GM18909 (cell line): ENCODE measurements around the gene PARN.
"Not testable (repeated sequence)": the region's sequence is repeated elsewhere in the genome, so short reads cannot be mapped to it uniquely, and the experiment has no call there.

Experiments
- ATAC-seq: cut with Tn5 transposase; IDR thresholded peaks from one replicate; pipeline ENCODE4 v1.9.1; 2021; ENCODE audit warnings: mild to moderate bottlenecking; ENCODE audit not compliant: unreplicated experiment, poor library complexity

PARN gene

DNA sequence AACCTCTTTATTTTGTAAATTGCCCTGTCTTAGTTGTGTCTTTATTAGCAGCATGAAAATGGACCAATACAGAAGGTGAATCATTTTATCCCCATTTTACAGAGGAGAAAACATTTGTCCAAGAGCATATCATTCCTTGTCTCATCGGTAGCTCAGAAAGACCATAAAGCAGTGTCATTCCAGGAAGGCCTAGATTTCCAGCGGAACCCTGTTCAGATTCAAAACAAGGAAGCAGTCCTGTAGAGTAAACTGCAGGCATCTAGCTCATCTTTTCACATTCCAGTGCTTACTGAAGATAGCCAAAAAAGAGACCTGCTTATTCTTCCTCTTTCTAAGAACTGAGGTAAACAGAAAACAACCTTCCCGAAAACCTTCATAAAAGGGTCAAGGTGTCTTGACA, 54.0 kb downstream of the PARN start:
- no peak for ATAC-seq

DNA sequence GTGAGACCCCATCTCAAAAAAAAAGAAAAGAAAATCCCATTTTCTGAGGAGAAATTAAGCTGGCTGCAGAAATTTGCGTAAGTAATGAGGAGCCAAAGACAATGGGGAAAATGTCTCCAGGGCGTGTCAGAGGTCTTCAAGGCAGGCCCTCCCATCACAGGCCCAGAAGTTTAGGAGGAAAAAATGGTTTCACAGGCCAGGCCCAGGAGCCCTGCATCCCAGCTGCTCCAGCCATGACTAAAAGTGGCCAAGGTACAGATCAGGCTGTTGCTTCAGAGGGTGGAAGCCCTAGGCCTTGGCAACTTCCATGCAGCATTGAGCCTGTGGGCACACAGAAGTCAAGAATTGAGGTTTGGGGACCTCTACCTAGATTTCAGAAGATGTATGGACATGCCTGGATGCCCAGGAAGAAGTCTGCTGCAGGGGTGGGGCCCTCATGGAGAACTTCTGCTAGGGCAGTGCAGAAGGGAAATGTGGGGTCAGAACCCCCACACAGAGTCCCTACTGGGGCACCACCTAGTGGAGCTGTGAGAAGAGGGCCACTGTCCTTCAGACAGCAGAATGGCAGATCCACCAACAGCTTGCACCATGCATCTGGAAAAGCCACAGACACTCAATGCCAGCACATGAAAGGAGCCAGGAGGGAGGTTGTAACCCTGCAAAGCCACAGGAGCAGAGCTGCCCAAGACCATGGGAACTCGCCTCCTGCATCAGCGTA, 55.2 kb downstream of the PARN start:
- not testable (repeated sequence) for ATAC-seq

DNA sequence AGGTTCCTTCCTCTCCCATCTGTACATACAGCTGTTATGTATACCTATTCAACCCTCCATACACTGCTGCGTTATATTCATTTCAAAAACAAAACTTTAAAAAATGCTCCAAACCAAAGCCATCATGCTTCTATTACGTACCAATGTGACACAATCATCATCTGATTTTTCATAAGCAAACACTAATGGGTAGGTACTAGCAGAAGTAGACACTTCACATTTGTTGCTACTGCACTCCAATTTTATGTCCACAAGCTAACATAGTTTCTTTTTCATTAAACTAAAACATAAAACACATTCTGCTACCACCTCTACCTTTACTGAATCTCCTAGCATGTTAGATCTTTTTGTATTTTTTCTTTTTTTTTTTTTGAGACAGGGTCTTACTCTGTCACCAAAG, 57.5 kb downstream of the PARN start:
- no peak for ATAC-seq

DNA sequence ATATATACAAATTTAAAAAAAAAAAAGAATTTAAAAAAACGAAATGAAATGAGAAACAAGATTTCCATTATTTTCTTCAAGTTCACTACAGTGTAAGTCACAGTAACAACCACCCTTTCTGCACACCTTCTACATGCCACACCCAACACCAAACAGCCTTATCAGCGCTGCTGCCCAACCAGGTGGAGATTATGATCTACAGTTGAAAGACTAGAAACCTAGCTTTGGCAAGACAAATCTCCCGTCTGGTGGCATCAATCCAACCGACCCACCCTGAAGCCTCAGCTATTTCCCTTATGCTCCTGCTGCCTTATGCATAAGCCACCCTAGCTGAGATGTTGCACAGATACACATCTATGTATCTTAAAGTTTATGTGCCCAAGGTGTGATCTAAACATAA, 60.8 kb downstream of the PARN start:
- ATAC-seq = no peak

DNA sequence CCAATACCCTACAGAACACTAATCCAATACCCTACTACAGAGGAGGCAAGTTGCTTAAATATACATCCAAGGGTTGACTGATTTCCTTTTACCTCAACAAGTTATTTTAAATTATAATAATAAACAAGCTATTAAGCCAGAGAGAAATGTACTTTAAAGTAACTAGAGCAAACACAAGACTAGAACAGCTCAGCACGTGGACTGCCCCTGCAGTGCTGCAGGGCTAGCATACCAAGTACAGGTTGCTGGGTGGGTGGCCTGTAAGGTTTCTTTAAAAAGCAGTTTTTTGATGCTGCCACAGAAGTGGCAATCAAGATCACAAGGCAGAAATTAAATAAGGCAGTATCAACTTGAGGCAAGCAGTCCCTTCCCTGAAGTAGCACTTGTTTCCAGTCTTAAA, 63.5 kb downstream of the PARN start:
- ATAC-seq = no peak

DNA sequence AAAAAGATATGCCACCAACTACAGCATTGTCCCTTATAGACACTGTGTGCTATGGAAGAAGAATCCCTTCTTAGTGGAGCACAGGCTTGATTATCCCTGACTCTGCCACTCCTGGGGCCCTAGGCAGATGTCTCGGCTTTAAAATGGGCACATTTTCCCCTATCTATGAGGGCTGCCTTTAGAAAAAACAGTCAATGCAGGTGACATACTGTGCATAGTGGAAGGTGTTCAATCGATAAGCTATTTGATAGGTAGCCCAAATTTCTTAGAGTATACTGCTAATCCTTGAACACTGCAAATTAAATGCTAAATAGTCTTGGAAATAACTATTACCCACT, 64.4 kb downstream of the PARN start:
- no peak for ATAC-seq

DNA sequence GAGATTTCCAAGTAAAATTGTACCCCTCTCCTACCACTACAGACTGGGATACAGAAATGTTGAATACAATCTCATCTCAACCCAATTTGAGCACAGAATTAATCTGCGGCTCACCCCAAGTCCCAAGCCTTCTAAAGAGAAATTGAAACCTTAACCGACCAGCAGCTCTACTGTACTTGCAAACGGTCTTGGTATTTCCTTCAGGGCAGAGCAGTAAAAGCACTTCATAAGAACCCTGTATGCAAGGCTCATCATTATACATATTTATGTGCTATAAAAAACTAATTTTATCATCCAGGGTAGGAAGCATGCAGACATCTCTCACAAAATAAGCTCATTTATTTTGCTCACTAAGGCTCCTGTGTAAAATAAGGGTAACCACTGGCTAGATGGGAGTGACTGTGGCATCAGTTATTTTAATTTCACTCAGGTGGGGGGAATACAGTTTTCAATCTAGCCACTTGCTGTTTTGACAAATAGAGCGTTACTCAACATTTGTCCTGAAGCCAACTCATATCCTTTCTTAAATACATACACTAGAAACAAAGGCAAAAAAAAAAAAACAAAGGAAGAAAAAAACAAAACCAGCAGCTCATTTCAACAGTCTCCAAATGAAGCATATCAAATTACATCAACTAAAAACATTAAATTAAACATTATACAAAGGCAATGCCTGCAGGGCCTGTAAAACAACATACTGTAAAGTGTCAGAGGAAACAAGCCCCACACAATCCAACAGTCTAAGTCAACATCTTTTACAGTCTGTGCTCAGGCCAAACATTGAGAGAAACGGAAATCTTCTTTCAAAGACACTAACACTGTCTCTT, 65.0 kb downstream of the PARN start:
- ATAC-seq = no peak

DNA sequence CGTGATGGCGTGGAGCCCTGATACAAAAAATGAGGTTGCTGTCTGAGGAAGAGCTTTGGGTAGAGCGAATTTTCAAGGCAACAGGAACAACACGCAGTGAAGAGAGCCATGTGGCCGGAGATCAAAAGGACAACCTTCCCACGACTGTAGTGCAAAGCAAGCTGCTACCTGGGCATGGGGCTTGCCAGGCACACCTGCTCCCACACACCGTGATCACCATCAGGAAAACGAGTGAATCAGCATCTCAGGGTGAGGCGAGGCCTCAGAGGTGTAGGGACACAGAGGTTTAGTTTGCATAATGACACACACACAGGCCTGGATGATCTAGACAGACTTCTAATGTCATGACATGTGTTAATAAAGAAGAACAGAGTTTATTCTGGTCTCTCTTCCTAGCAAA, 65.7 kb downstream of the PARN start:
- ATAC-seq = no peak

DNA sequence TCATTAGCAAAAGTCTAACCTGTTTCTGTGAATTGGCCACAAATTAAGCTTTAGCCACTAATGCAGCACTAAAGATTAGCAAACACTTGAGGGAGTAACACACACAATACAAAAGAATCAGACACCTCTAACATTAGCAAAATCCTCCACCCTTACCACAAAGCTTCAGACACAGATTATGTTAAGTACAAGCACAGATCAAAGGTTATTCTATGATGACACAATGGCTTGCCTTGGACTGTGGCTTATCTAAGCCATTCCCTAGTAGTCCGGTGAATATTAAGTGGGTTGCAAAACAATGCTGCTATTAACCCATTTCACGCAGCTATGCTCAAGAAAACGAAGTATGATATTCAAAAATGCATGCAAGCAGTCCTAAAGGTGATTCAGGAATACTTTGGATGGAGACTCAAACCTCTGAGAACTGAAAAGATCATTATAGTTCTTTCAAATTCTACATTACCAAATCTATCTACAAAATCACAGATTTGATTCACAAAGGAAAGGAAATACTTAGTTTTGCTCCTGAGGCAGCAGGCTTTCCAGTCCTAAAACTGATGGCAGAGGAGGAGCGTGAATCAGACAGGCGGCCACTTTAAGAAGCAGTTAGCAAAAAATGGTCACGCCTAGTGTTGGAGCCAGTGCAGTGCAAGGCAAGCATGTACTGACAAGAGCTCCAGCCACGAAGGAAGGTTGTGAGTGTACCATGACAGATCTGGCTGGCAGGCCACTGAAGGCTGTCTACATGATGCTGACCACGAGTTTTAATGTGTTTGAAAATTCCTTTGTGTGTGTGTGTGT, 67.2 kb downstream of the PARN start:
- no peak for ATAC-seq

DNA sequence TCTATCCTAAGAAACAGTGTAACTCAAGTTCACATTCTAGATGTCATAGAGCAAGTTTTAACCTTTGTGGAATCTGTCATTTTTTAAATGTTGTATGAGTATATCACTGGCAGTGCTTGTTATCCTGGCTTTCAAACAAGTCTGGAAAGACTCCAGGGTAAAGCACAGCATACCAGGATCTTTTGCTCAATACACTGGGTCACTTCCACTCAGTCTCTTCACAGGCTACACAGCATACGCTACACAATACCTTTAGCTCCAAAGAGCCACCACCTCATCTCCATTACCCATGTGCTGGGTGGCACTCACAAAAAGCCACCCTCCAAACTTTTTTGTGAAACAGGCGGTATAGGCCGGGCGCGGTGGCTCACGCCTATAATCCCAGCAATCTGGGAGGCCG, 69.5 kb downstream of the PARN start:
- no peak for ATAC-seq

DNA sequence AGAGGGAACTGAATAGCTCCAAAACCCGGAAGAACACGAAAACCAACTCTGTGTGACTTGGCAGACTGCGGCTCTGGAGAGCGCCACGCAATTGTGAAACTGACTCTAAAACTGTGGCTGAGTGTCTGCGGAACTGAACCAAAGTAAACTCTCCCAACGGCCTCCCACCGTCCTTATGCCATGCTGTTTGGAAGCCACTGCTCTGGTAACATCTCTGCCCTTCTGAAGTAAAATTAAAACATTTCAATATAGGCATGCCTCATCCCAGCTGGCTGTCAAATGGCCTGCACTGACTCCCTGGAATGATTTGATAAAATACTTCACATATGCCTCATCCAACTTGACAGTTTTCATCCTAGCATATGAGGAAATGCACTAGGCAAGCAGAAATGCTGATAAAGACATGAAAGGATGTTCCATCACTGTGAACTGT, 70.2 kb downstream of the PARN start:
- no peak for ATAC-seq

DNA sequence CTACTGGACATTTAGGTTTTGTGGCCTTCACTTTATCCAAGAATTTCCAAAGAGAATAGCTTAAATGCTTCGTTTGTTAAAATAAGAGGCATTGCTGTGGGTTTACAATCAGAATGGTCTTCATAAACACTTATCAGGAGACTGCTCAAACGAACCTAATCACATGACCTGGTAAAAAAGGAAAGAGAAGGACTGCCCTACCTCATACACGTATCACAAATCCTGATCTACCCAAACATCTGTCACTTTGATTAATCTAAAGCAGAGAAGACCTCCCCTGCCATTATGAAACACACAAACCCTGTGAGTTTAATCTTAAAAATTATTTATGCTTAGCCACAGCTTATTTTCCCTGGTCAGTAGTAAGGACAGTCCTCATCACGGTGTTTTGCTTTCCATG, 76.6 kb downstream of the PARN start:
- ATAC-seq = no peak

DNA sequence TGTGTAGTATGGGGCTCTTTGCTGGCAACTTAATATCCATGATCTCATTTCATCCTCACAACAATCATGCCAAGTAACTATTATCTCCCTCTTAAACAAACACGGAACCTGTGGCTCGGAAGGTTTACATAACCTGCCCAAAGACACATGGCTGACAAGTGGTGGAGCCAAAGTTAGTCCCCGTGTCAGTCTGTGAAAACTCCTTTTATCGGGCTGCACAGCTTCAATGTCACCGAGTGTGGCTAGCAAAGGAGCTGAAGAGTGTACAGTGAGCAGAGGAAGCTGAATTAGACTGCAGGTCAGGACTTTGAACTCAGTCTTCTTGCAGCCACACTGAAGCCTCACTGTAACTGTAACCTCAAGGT, 80.3 kb downstream of the PARN start:
- ATAC-seq = no peak

DNA sequence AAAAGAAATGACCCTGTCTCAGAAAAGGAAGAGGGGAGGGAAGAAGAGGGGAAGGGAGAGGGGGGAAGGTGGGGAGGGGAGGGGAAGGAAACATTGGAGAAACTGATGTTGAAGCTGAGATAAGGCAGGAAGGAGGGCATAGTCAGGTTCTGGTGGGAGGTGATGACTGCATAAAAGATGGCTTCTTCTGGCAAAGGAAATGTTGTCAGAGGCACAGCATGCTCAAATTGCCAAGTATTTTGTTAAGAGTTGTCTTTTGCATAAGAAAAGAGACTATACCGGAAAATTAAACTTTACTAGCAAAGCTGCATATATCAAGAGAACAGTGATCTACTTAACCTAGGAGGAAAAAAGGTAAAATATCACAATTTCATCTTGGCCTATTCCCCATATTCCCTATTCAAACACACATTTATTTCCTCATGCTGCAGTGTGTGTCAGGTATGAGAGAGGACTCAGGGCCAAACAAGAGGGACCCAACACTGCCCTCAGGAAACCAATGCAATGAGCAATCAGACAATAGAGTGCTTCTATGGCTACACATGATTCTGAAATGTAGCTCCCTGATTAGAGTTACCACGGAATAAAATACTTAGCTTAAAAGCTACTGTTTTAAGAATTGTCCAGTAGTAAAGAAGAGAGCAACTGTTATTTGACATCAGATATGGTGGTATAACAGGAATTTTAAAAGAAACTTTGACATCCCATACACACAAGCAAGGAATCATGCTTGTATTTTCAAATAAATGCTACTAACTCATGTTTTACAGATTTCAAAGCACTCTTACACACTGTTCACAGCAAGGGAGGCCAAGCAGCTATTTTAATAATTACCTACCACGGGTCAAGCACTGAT, 80.9 kb downstream of the PARN start:
- ATAC-seq = no peak

DNA sequence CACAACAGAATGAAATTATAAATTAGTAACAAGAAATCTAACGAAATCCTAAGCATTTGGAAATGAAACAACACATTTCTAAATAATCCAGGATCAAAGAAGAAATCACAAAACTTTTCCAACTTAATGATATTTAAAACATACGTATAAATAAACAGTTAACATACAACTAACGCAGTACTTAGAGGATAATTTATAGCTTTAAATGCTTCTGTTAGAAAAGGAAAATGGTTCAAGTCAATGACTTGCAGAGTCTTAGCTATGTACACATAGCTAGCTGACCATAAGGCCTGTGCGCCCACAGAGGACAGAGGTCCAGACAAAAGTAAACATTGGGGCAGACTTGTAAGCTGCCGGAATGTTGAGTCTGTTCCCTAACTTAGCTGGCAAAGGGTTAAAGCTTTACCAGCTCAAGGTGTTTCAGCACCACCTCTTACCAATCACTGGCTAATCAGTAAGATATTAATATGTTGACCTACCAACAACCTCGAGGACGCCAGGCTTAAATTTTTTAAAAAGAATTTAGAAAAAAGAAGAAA, 84.6 kb downstream of the PARN start:
- no peak for ATAC-seq

DNA sequence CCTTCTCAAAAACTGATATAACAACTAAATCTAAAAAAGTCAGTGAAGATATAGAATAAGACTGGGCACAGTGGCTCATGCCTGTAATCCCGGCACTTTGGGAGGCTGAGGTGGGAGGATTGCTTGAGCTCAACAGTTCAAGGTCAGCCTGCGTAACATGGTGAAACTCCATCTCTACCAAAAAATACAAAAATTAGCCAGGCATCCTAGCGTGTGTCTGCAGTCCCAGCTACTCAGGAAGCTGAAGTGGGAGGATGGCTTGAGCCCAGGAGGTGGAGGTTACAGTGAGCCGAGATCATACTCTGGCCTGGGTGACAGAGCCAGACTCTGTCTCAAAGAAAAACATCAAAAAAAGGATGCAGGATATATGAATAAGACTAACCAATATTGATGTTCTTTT, 85.2 kb downstream of the PARN start:
- not testable (repeated sequence) for ATAC-seq

DNA sequence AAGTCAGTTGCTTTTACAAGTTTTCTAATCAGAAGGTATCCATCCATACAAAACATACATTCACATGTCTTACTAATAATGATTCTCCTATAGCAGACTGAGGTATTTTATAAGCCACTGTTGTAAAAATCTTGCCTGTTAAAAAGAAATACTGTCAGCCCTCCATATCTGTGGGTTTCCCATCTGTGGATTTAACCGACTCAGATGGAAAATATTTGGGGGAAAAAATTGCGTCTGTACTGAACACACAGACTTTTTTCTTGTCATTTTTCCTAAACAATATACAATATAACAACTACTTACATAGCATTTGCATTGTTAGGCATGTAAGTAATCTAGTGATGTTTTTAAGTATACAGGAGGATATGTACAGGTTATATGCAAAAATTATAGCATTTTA, 90.4 kb downstream of the PARN start:
- ATAC-seq = no peak

DNA sequence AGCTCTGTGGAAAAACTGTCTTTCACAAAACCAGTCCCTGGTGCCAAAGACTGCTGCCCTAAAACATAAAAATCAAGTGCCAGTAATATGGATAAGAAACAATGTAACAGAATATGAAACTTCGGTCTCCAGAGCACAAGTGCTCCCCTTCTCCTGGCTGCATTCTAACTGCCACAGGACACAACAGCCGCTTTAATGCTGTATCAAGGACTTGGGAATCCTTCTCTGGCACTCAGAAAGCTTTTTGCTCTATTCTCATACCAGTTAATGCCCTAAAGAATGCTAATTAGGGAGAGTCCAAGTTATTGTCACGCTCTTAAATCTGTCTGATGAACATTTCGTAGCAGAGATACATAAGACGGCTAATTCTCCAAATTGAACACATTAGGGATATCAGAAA, 90.9 kb downstream of the PARN start:
- ATAC-seq = no peak

DNA sequence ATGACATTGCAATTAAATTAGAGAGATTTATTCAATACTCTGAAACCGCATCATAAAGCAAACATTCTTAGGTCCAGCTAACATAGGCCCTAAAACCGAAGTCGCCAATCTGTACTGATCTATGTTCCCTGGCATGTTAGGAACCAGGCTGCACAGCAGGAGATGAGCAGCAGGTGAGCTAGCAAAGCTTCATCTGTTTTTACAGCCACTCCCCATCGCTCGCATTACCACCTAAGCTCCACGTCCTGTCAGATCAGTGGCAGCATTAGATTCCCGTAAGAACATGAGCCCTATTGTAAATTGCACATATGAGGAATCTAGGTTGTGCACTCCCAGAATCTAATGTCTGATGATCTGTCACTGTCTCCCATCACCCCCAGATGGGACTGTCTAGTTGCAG, 91.5 kb downstream of the PARN start:
- no peak for ATAC-seq

DNA sequence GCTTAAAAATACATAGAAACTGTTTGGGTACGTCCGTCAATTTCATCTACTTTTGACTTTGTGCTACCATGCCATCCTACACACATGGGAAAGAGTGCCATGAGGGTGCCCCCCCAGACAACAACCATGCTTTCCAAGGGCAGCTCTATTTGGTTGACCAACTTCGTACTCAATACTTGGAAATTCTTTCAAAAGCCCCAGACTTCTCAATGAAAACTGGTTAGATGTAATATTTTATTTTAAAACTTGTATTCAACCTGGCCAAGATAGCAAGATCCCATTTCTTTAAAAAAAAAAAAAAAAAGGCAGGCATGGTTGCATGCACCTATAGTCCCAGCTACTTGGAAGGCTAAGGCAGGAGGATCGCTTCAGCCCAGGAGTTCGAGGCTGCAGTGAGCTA, 98.4 kb downstream of the PARN start:
- no peak for ATAC-seq
